Measurements from ENCODE around the gene DBX1.
A peak's percentile ranks its signal among the peaks of the same experiment; 100 is the strongest.

The DBX1 gene

GRCh38 chr11:20116825-20117224 is 43.5 kb downstream of the DBX1 start:
- H3K4me1 ChIP-seq (ENCODE audit: low read length): peaks cover 13% of the 10 kb centered on the region
- no peaks in the 10 kb centered on the region for H3K9me3 ChIP-seq (ENCODE audit: insufficient read depth, low read length)
- no peak overlapping the region for H2AFZ ChIP-seq (ENCODE audit: low read depth, low read length)
- TF ChIP-seq CTCF (IDR thresholded peaks at IDR 0.05; ENCODE audit: low read depth, low read length): no peak
- TF ChIP-seq EZH2phosphoT487 (IDR thresholded peaks at IDR 0.05; ENCODE audit: low read depth): no peak
- H3K4me3 ChIP-seq (ENCODE audit: low read length): no peak overlapping the region
- H3K79me2 ChIP-seq (ENCODE audit: low read length): no peaks in the 10 kb centered on the region
- no peak overlapping the region for H3K27ac ChIP-seq (ENCODE audit: low read length)
- H3K9ac ChIP-seq (ENCODE audit: low read length): no peak overlapping the region
- peaks cover 36% of the 10 kb centered on the region for H3K27me3 ChIP-seq (ENCODE audit: low read depth, low read length)
- H3K4me2 ChIP-seq (ENCODE audit: low read length): no peak overlapping the region
- no peaks in the 10 kb centered on the region for H3K36me3 ChIP-seq (replicated peaks; ENCODE audit: low read depth, low read length)
- no peaks in the 10 kb centered on the region for H4K20me1 ChIP-seq (ENCODE audit: insufficient read depth, low read length)

DNA sequence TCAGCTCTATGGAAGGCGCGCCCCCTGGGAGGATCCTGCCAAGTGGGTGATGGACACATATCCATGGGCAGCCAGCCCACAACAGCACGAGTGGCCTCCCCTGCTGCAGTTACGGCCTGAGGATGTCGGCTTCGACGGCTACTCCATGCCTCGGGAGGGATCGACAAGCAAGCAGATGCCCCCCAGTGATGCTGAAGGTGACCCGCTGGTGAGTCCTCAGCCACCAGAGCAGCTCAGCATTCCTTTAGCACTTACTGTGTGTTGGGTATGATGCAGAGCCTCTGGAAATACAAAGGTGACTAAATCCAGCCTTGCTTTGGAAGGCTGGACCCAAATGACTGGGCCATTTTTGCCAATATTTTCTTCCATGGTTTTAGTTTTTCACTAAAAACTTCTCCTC is 45.7 kb downstream of the DBX1 start:
- Histone ChIP-seq H3K27ac (ENCODE audit: low read length) (no peak overlapping the region), H2AFZ (ENCODE audit: low read depth, low read length) (no peak overlapping the region), H3K9me3 (ENCODE audit: insufficient read depth, low read length) (no peaks in the 10 kb centered on the region), H4K20me1 (ENCODE audit: insufficient read depth, low read length) (no peaks in the 10 kb centered on the region), H3K27me3 (ENCODE audit: low read depth, low read length) (peaks cover 23% of the 10 kb centered on the region), H3K4me2 (ENCODE audit: low read length) (no peak overlapping the region), H3K4me3 (ENCODE audit: low read length) (no peak overlapping the region), H3K79me2 (ENCODE audit: low read length) (no peaks in the 10 kb centered on the region), H3K4me1 (ENCODE audit: low read length) (peaks cover 15% of the 10 kb centered on the region), H3K36me3 (replicated peaks; ENCODE audit: low read depth, low read length) (no peaks in the 10 kb centered on the region), H3K9ac (ENCODE audit: low read length) (no peak overlapping the region)
- TF ChIP-seq CTCF (IDR thresholded peaks at IDR 0.05; ENCODE audit: low read depth, low read length) (no peak), EZH2phosphoT487 (IDR thresholded peaks at IDR 0.05; ENCODE audit: low read depth) (no peak)

- Histone ChIP-seq H3K79me2 (ENCODE audit: low read length) (no peaks in the 10 kb centered on the region), H4K20me1 (ENCODE audit: insufficient read depth, low read length) (no peaks in the 10 kb centered on the region), H3K36me3 (replicated peaks; ENCODE audit: low read depth, low read length) (no peaks in the 10 kb centered on the region), H3K9me3 (ENCODE audit: insufficient read depth, low read length) (no peaks in the 10 kb centered on the region), H3K9ac (ENCODE audit: low read length) (no peak overlapping the region), H3K4me3 (ENCODE audit: low read length) (no peak overlapping the region), H3K4me1 (ENCODE audit: low read length) (peaks cover 15% of the 10 kb centered on the region), H2AFZ (ENCODE audit: low read depth, low read length) (no peak overlapping the region), H3K27ac (ENCODE audit: low read length) (no peak overlapping the region), H3K4me2 (ENCODE audit: low read length) (peak overlapping the region; percentile 26), H3K27me3 (ENCODE audit: low read depth, low read length) (peaks cover 17% of the 10 kb centered on the region; the same call in 1 of the 2 replicates)
- TF ChIP-seq CTCF (IDR thresholded peaks at IDR 0.05; ENCODE audit: low read depth, low read length): no peak
- TF ChIP-seq EZH2phosphoT487 (IDR thresholded peaks at IDR 0.05; ENCODE audit: low read depth): no peak
These were observed 47.2 kb downstream of the DBX1 start for GRCh38 chr11:20113149-20113438.

DNA sequence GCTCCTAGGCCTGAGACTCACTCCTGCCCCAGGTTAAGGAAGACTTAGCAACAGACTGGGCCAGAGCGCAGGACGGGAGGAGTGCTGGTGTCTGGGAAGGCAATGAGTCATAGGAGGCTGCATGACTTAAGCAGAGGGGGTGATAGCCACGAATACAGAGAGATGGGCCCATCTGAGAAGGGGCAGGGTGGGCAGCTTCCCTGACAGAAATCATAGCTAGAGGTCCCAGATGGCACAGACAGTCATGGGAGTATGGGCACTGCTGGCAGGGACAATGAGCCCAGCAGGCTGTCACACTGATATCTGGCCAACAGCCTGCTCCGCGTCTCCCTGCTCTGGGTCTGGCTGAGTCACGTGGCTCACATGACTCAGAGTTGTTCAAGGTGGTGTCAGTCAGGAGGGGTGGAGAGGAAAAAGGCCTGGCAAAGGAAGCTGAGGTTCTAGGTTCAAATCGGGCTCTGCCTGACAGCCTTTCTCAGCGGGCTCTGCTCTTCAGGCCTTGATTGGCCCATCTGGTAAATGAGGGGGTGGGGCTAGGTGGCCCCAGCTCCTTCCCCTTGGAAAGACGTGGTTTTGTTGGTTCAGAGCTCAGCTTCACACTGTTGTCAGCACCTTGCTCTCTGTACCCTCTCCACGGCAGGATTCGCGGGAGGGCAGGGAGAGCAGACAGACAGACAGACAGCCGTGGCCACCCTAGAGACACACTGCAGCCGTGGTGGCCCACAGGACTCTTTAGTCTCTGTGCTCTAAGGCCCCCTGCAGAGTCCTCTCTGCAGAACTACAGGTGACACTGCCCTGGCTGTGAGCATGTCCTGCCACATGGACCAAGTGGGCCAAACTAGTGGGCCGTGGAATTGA is 47.8 kb downstream of the DBX1 start:
- Histone ChIP-seq H3K9me3 (ENCODE audit: insufficient read depth, low read length) (no peaks in the 10 kb centered on the region), H3K36me3 (replicated peaks; ENCODE audit: low read depth, low read length) (no peaks in the 10 kb centered on the region), H3K4me2 (ENCODE audit: low read length) (peak overlapping the region; percentile 26), H3K79me2 (ENCODE audit: low read length) (no peaks in the 10 kb centered on the region), H2AFZ (ENCODE audit: low read depth, low read length) (no peak overlapping the region), H3K9ac (ENCODE audit: low read length) (no peak overlapping the region), H4K20me1 (ENCODE audit: insufficient read depth, low read length) (no peaks in the 10 kb centered on the region), H3K27ac (ENCODE audit: low read length) (no peak overlapping the region), H3K4me3 (ENCODE audit: low read length) (no peak overlapping the region), H3K27me3 (ENCODE audit: low read depth, low read length) (peaks cover 17% of the 10 kb centered on the region; the same call in 1 of the 2 replicates), H3K4me1 (ENCODE audit: low read length) (peaks cover 15% of the 10 kb centered on the region)
- TF ChIP-seq EZH2phosphoT487 (IDR thresholded peaks at IDR 0.05; ENCODE audit: low read depth) (no peak), CTCF (IDR thresholded peaks at IDR 0.05; ENCODE audit: low read depth, low read length) (no peak)

All from OCI-LY3 (cell line).